Heart left ventricle (tissue), 13 donors: ENCODE data around the gene PUDP.

Experiments
- POLR2A ChIP-seq, 2 donors: fragments of 450-650 bp; IDR thresholded peaks; one replicate each; pipeline ENCODE4 v1.6.1; 2017; ENCODE audit warnings: antibody characterized with exemption in 2 of 2, mild to moderate bottlenecking in 2 of 2, moderate library complexity in 2 of 2
- TF ChIP-seq, protein P1 (sequence below), 12 donors: fragments of 200-600 bp; sonication (generic) in 4 of 12; IDR thresholded peaks; one replicate each; pipeline versions ENCODE4 v1.5.0 to v1.8.0; 2018 to 2022; ENCODE audit warnings: antibody characterized with exemption in 12 of 12, mild to moderate bottlenecking in 5 of 12
- donor health status: ischemic (EF 13 %, LVEDD 7.1; RV severe dilation, severe dysfunction).
- donor health status: DM: no; HTN: yes; CAD: no.
- donor health status: DM: no; HTN: no; CAD: no.
- donor health status: ischemic (EF 25% LVEDD 6.9; RV normal size, moderate dysfunction).
- donor health status: ischemic (EF 25% LVEDD 5.7; RV mildly dilated, moderate dysfunction).
- donor health status: ischemic (EF 35%, LVEDD 5.7; RV mildly dilated, moderate dysfunction).
- donor health status: nonischemic (EF 11% LVEDD 7.7; RV severe dilation, severe dysfunction).
- donor health status: DM: yes; HTN: yes; CAD: no.
- donor health status: PGD.
- donor health status: ischemic (EF 29% LVEDD 5.4; RV normal size, mild dysfunction).
- donor health status: nonischemic (EF 23%, LVEDD 6.1; RV moderate dilation, normal function).

DNA sequence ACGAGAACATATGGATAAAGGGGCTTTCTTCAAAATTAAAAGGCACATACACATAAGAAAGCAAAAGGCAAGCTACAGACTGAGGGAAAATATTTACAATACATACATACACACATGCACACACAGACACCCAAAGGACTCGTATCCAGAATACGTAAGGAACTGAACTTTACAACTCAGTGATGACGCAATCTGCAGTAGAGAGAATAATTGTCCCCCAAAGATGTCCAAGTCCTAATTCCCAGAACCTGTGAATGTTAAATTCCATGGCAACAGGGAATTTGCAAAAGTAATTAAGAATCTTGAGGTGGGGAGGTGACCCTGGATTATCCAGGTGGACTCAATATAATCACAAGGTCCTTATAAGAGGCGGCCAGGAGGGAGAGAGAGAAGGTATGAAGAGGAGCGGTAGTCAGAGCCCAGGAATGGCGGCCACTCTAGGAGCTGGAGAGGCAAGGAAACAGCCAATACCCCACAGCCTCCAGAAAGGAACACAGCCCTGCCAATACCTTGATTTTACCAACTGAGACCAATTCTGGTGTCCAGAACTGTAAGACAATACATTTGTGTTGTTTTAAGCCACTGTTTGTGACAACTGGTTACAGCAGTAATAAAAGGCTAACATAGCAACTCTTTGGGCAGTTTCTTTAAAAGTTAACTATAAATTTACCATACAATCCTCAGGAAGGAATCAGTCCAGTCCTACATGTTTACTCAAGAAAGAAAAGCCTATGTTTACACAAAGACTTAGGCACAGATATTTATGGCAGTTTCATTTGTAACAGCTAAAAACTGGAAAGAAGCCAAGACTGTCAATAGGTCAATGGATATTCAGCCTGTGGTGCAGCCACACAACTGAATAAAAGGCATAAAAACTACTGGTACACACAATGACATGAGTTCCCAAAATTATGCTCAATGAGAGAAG, 27.7 kb downstream of the PUDP start:
- TF ChIP-seq, protein P1, sequence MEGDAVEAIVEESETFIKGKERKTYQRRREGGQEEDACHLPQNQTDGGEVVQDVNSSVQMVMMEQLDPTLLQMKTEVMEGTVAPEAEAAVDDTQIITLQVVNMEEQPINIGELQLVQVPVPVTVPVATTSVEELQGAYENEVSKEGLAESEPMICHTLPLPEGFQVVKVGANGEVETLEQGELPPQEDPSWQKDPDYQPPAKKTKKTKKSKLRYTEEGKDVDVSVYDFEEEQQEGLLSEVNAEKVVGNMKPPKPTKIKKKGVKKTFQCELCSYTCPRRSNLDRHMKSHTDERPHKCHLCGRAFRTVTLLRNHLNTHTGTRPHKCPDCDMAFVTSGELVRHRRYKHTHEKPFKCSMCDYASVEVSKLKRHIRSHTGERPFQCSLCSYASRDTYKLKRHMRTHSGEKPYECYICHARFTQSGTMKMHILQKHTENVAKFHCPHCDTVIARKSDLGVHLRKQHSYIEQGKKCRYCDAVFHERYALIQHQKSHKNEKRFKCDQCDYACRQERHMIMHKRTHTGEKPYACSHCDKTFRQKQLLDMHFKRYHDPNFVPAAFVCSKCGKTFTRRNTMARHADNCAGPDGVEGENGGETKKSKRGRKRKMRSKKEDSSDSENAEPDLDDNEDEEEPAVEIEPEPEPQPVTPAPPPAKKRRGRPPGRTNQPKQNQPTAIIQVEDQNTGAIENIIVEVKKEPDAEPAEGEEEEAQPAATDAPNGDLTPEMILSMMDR (IDR thresholded peaks at IDR 0.05), result no peak
- no peak for TF ChIP-seq POLR2A (IDR thresholded peaks at IDR 0.05)
